ENCODE results near the gene NOS2. TPM values are rescaled to one million over a fixed set of nuclear protein-coding genes. Genes with fewer than 3 reads are reported as not detected.
A peak's percentile ranks its signal among the peaks of the same experiment; 100 is the strongest.

The NOS2 gene
- total RNA-seq, 1 donor from 2014 or later, result 0.25 TPM

GRCh38 chr17:27809555-27809954 lies 9.2 kb upstream of the NOS2 start:
- Mint-ChIP-seq H3K27me3 (ENCODE audit: unreplicated experiment) (peaks cover 2% of the 10 kb centered on the region), H3K4me1 (ENCODE audit: low read depth, unreplicated experiment) (no peaks in the 10 kb centered on the region), H3K27ac (ENCODE audit: unreplicated experiment) (no peak overlapping the region), H3K9me3 (ENCODE audit: unreplicated experiment) (peaks cover 2% of the 10 kb centered on the region), H3K36me3 (ENCODE audit: unreplicated experiment) (peaks cover 7% of the 10 kb centered on the region), H3K4me3 (ENCODE audit: unreplicated experiment) (no peak overlapping the region)
- no peak for TF ChIP-seq CTCF (IDR thresholded peaks at IDR 0.05; ENCODE audit: partially characterized antibody, unreplicated experiment)
- DNase-seq, result no peak

- Mint-ChIP-seq H3K27me3 (ENCODE audit: unreplicated experiment) (peaks cover 2% of the 10 kb centered on the region), H3K4me3 (ENCODE audit: unreplicated experiment) (no peak overlapping the region), H3K4me1 (ENCODE audit: low read depth, unreplicated experiment) (no peaks in the 10 kb centered on the region), H3K36me3 (ENCODE audit: unreplicated experiment) (peaks cover 7% of the 10 kb centered on the region), H3K9me3 (ENCODE audit: unreplicated experiment) (peaks cover 2% of the 10 kb centered on the region), H3K27ac (ENCODE audit: unreplicated experiment) (no peak overlapping the region)
- DNase-seq, result no peak
- TF ChIP-seq CTCF (IDR thresholded peaks at IDR 0.05; ENCODE audit: partially characterized antibody, unreplicated experiment), result no peak
These were observed 8.3 kb upstream of the NOS2 start for GRCh38 chr17:27808628-27809027.

GRCh38 chr17:27807567-27808470 lies 7.5 kb upstream of the NOS2 start:
- Mint-ChIP-seq H3K4me1 (ENCODE audit: low read depth, unreplicated experiment) (no peaks in the 10 kb centered on the region), H3K27me3 (ENCODE audit: unreplicated experiment) (peaks cover 2% of the 10 kb centered on the region), H3K9me3 (ENCODE audit: unreplicated experiment) (peaks cover 2% of the 10 kb centered on the region), H3K27ac (ENCODE audit: unreplicated experiment) (no peak overlapping the region), H3K36me3 (ENCODE audit: unreplicated experiment) (peaks cover 7% of the 10 kb centered on the region), H3K4me3 (ENCODE audit: unreplicated experiment) (no peak overlapping the region)
- DNase-seq, result no peak
- TF ChIP-seq CTCF (IDR thresholded peaks at IDR 0.05; ENCODE audit: partially characterized antibody, unreplicated experiment), result no peak

- TF ChIP-seq CTCF (IDR thresholded peaks at IDR 0.05; ENCODE audit: partially characterized antibody, unreplicated experiment), result peak; percentile 91
- Mint-ChIP-seq H3K27ac (ENCODE audit: unreplicated experiment) (no peak overlapping the region), H3K4me1 (ENCODE audit: low read depth, unreplicated experiment) (no peaks in the 10 kb centered on the region), H3K36me3 (ENCODE audit: unreplicated experiment) (peaks cover 7% of the 10 kb centered on the region), H3K4me3 (ENCODE audit: unreplicated experiment) (no peak overlapping the region), H3K9me3 (ENCODE audit: unreplicated experiment) (peaks cover 2% of the 10 kb centered on the region), H3K27me3 (ENCODE audit: unreplicated experiment) (peaks cover 2% of the 10 kb centered on the region)
- DNase-seq, result peak; percentile 83
These were observed 5.3 kb upstream of the NOS2 start for GRCh38 chr17:27805520-27806146.

- no peak for TF ChIP-seq CTCF (IDR thresholded peaks at IDR 0.05; ENCODE audit: partially characterized antibody, unreplicated experiment)
- DNase-seq, result no peak
- Mint-ChIP-seq H3K27ac (ENCODE audit: unreplicated experiment) (no peak overlapping the region), H3K27me3 (ENCODE audit: unreplicated experiment) (no peaks in the 10 kb centered on the region), H3K4me3 (ENCODE audit: unreplicated experiment) (no peak overlapping the region), H3K36me3 (ENCODE audit: unreplicated experiment) (no peaks in the 10 kb centered on the region), H3K4me1 (ENCODE audit: low read depth, unreplicated experiment) (no peaks in the 10 kb centered on the region), H3K9me3 (ENCODE audit: unreplicated experiment) (no peaks in the 10 kb centered on the region)
These were observed 3.8 kb upstream of the NOS2 start for GRCh38 chr17:27804113-27804512.

All from glutamatergic neuron (in vitro differentiated cells).